HG03571 (cell line): ENCODE data around the gene ADGRG4.

Source experiments
- ATAC-seq: cut with Tn5 transposase; IDR thresholded peaks from one replicate; pipeline ENCODE4 v1.9.1; 2021; ENCODE audit not compliant: unreplicated experiment

ADGRG4 gene

DNA sequence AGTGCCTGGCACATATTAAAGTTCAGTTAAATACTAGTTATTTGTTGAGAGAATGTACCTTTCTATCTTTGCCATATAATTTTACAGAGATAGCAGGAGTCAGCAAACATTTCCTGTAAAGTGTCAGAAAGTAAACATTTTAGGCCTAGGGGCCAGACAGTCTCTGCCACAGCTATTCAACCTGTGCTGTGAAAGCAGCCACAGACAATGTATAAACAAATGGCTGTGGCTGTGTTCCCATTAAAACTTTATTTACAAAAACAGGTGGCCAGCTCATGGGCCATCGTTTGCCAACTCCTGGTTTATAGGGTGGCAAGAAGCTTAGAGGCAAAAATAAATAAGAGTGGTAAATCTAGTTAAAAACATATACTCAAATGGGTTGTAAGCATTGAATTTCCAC is 153.0 kb downstream of the ADGRG4 start:
- no peak for ATAC-seq

DNA sequence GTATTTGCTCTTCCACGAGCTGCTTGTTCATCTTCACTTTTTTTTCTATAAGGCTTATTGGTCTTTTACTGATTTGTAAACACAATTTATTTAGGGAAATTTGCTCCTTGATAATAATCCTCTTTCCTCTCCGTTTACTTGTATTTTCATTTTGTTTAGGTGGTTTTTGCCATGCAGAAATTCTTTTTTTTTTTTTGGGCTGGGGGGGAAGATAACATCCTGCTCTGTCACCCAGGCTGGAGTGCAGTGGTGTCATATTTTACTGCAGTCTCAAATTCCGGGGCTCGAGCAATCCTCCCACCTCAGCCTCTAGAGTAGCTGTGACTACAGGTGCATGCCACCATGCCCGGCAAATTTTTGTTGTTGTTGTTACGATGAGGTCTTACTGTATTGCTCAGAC is 155.4 kb downstream of the ADGRG4 start:
- ATAC-seq, result no peak

- no peak for ATAC-seq
These were observed 156.6 kb downstream of the ADGRG4 start for GRCh38 chrX:136457303-136457917.

- no peak for ATAC-seq
These were observed 163.8 kb downstream of the ADGRG4 start for GRCh38 chrX:136464589-136464988.
